GM21825 (cell line): ENCODE measurements around the gene SMC3.

Experiments used
- ATAC-seq: cut with Tn5 transposase; IDR thresholded peaks from one replicate; pipeline ENCODE4 v1.9.1; 2021; ENCODE audit warnings: mild to moderate bottlenecking, moderate library complexity; ENCODE audit not compliant: unreplicated experiment

SMC3 gene

GRCh38 chr10:110544958-110545537 is 22.4 kb upstream of the SMC3 start:
- no peak for ATAC-seq

GRCh38 chr10:110546077-110546476 is 21.4 kb upstream of the SMC3 start:
- ATAC-seq = no peak

GRCh38 chr10:110546499-110547110 is 20.9 kb upstream of the SMC3 start:
- ATAC-seq = no peak

- ATAC-seq = peak; percentile 54
Measured at GRCh38 chr10:110547139-110547761, 20.2 kb upstream of the SMC3 start.

GRCh38 chr10:110548002-110548401 is 19.5 kb upstream of the SMC3 start:
- no peak for ATAC-seq

GRCh38 chr10:110549211-110549610 is 18.3 kb upstream of the SMC3 start:
- no peak for ATAC-seq

GRCh38 chr10:110553905-110554304 is 13.6 kb upstream of the SMC3 start:
- ATAC-seq = no peak

- ATAC-seq = no peak
Measured at GRCh38 chr10:110556296-110556695, 11.2 kb upstream of the SMC3 start.

GRCh38 chr10:110556969-110557601 is 10.4 kb upstream of the SMC3 start:
- peak; percentile 60 for ATAC-seq

- ATAC-seq = no peak
Measured at GRCh38 chr10:110558041-110558440, 9.5 kb upstream of the SMC3 start.

- ATAC-seq = no peak
Measured at GRCh38 chr10:110560012-110560411, 7.5 kb upstream of the SMC3 start.

- ATAC-seq = no peak
Measured at GRCh38 chr10:110561292-110561691, 6.2 kb upstream of the SMC3 start.

GRCh38 chr10:110562348-110562747 is 5.1 kb upstream of the SMC3 start:
- no peak for ATAC-seq

- no peak for ATAC-seq
Measured at GRCh38 chr10:110563132-110563531, 4.4 kb upstream of the SMC3 start.

GRCh38 chr10:110566472-110567200 is 859 bp upstream of the SMC3 start:
- no peak for ATAC-seq

- ATAC-seq = peak; percentile 31
Measured at GRCh38 chr10:110568055-110568735, 700 bp downstream of the SMC3 start.

GRCh38 chr10:110569122-110569521 is 1.6 kb downstream of the SMC3 start:
- no peak for ATAC-seq

- no peak for ATAC-seq
Measured at GRCh38 chr10:110569736-110570135, 2.2 kb downstream of the SMC3 start.

GRCh38 chr10:110571093-110571743 is 3.7 kb downstream of the SMC3 start:
- no peak for ATAC-seq

GRCh38 chr10:110572862-110573261 is 5.4 kb downstream of the SMC3 start:
- ATAC-seq = no peak
